Upper lobe of right lung (tissue), 1 donor: Measurements from ENCODE around the gene GLO1. TPM values are rescaled to one million over a fixed set of nuclear protein-coding genes. Genes with fewer than 3 reads are reported as not detected.

ENCODE experiments used
- ATAC-seq: fragments of 200-7000 bp; cut with Tn5 transposase; one replicate; pipeline ENCODE4 v1.9.1; 2020; ENCODE audit warnings: mild to moderate bottlenecking, moderate library complexity
- DNase-seq: peaks from one replicate; pipeline ENCODE4 v3.0.0-alpha.2; 2020
- H3K27ac ChIP-seq: fragments of 200-600 bp; one replicate; pipeline ENCODE4 v1.8.0; 2022
- H3K27me3 ChIP-seq: fragments of 200-600 bp; one replicate; pipeline ENCODE4 v1.8.0; 2022; ENCODE audit warnings: mild to moderate bottlenecking
- H3K36me3 ChIP-seq: fragments of 200-600 bp; one replicate; pipeline ENCODE4 v1.8.0; 2022
- H3K4me1 ChIP-seq: fragments of 200-600 bp; one replicate; pipeline ENCODE4 v1.8.0; 2022
- H3K4me3 ChIP-seq: fragments of 200-600 bp; one replicate; pipeline ENCODE4 v1.8.0; 2022; ENCODE audit warnings: mild to moderate bottlenecking
- H3K9me3 ChIP-seq: fragments of 200-600 bp; one replicate; pipeline ENCODE4 v1.8.0; 2022
- CTCF ChIP-seq: fragments of 200-600 bp; IDR thresholded peaks from one replicate; pipeline ENCODE4 v1.8.0; 2022; ENCODE audit warnings: antibody characterized with exemption
- intact Hi-C: fragments of 100-400 bp; cut with DNase I; formaldehyde crosslinking; loops from one replicate; pipeline ENCODE4 v1.11.0; 2022
- total RNA-seq: library from RNA; stranded (reverse); fragmentation: NEBNext Ultra II Directional; extraction: Animal tissue kit (Norgen Biotek cat#: 25700); gene quantifications from one replicate; pipeline ENCODE4 v1.2.1, GENCODE V29; 2021
- donor health status: DM: no; HTN: yes; CAD: no; lungs with severe emphysema.

The GLO1 gene
- total RNA-seq, 1 donor from 2014 or later: 91.4 TPM

DNA sequence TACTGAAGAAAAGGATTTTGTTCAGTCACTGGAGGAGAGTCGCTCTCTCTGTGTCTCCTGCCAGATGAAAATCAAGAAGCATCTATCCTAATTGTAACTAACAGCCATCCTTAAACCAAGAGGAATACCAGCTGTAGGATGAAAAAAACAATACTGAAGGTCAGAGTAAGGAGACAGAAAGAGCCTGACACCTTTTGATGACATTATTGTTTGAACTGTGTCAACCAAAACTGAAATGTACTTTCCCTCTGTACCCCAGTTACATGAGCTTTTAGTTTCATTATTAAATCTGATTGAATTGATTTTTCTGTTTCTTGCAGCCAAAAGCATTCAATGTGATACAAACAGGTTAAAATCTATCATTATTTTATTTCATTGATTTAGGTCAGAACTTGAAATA is 46.0 kb downstream of the GLO1 start:
- Histone ChIP-seq H3K9me3 (no peaks in the 10 kb centered on the region), H3K27ac (no peak overlapping the region), H3K27me3 (no peaks in the 10 kb centered on the region), H3K4me1 (no peaks in the 10 kb centered on the region), H3K36me3 (peaks cover 5% of the 10 kb centered on the region), H3K4me3 (no peak overlapping the region)
- no peak for DNase-seq
- no peak for TF ChIP-seq CTCF
- ATAC-seq: no peak
- intact Hi-C loops: no loop called here

DNA sequence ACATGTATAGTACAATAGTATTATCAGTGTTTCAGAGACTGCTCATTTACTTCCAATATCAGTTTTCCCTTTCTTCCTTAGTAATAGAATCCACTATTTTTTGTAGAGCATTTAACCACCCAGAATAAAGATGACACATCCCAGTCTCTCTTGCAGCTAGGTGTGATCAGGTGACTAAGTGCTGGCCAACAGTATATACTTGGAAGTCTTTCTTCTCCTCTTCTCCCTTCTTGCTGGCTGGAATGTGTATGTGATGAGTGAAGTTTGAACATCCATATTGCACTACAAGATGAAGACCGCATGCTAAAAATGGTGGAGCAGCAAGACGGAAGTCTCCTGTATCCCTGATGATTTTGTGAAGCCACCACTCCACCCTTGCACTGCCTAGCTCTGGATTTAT is 48.7 kb downstream of the GLO1 start:
- no peak for DNase-seq
- Histone ChIP-seq H3K36me3 (peaks cover 5% of the 10 kb centered on the region), H3K9me3 (no peaks in the 10 kb centered on the region), H3K4me3 (no peak overlapping the region), H3K27me3 (no peaks in the 10 kb centered on the region), H3K4me1 (no peaks in the 10 kb centered on the region), H3K27ac (no peak overlapping the region)
- no peak for ATAC-seq
- intact Hi-C loops: no loop called here
- TF ChIP-seq CTCF: no peak

DNA sequence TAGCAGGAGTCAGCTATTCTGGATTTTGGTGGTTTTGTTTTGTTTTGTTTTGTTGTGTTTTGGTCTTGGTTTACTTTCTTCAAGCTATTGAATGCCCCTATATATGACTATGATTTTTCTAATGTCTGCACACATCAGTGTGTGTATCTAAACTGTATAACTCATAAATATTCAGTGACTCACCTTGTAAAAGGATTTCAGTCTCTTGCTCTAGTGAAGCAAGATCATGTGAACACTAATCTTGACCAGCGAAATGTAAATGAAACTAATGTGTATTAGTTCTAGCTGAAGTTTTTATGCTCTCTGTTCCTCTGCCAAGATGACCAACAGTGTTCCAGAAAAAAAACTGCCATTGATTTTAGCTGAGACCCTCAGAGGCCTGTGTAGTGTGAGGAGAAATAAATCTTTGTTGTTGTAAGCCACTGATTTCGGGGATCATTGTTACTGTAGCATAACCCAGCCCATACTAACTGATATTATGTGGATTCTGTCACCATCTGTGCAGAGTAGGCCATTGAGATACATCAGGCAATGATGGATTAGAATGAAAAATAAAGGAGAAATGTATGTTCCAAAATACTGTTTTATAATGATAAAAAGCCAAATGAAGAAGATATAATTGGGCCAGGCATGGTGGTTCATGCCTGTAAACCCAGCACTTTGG is 51.7 kb downstream of the GLO1 start:
- Histone ChIP-seq H3K36me3 (no peaks in the 10 kb centered on the region), H3K4me1 (no peaks in the 10 kb centered on the region), H3K4me3 (no peak overlapping the region), H3K27me3 (no peaks in the 10 kb centered on the region), H3K9me3 (no peaks in the 10 kb centered on the region), H3K27ac (no peak overlapping the region)
- intact Hi-C loops: no loop called here
- DNase-seq (no peak), ATAC-seq (no peak)
- no peak for TF ChIP-seq CTCF

GRCh38 chr6:38650207-38650752 is 52.7 kb downstream of the GLO1 start:
- Histone ChIP-seq H3K27me3 (no peaks in the 10 kb centered on the region), H3K9me3 (no peaks in the 10 kb centered on the region), H3K4me3 (no peak overlapping the region), H3K36me3 (no peaks in the 10 kb centered on the region), H3K27ac (no peak overlapping the region), H3K4me1 (no peaks in the 10 kb centered on the region)
- TF ChIP-seq CTCF: no peak
- ATAC-seq: no peak
- DNase-seq: no peak
- intact Hi-C loops: no loop called here

DNA sequence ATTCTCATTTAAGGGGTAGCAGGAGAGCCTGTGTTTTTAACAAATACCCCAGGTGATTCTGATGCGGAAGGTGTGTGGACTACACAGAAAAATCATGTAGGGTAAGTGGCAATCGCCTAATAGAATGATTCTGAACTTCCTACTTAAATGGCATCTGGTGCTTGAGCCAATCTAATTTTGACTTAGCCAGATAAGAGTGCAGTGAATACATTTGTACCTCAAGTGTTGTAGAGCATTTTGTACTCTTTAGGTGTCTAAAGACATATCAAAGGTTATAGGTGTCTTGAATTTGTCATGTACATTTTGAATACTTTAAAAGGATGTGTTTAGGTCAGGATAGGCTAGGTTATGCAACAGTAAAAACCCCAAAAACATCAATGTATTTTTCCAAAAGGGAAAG is 53.2 kb downstream of the GLO1 start:
- Histone ChIP-seq H3K36me3 (no peaks in the 10 kb centered on the region), H3K27ac (no peak overlapping the region), H3K4me3 (no peak overlapping the region), H3K4me1 (peaks cover 3% of the 10 kb centered on the region), H3K27me3 (no peaks in the 10 kb centered on the region), H3K9me3 (no peaks in the 10 kb centered on the region)
- no peak for ATAC-seq
- TF ChIP-seq CTCF: no peak
- DNase-seq: no peak
- intact Hi-C loops: no loop called here

GRCh38 chr6:38648629-38649028 is 54.3 kb downstream of the GLO1 start:
- no peak for TF ChIP-seq CTCF
- intact Hi-C loops: no loop called here
- peaks cover 4% of the 10 kb centered on the region for H3K4me1 ChIP-seq
- no peaks in the 10 kb centered on the region for H3K27me3 ChIP-seq
- H3K9me3 ChIP-seq: no peaks in the 10 kb centered on the region
- no peak overlapping the region for H3K27ac ChIP-seq
- no peaks in the 10 kb centered on the region for H3K36me3 ChIP-seq
- DNase-seq (no peak), ATAC-seq (no peak)
- H3K4me3 ChIP-seq: no peak overlapping the region
